ENCODE results near the gene KCNN1.

Gene KCNN1

GRCh38 chr19:17932485-17933338 lies 34.2 kb upstream of the KCNN1 start, which contains the start of gene CCDC124:
TSS of gene CCDC124 (plus strand) at chr19:17933015. CDS start at chr19:17936421, 3,406 bp downstream.
- H3K4me3 ChIP-seq (ENCODE audit: low read depth, low read length), result peak within 1 kb of the TSS; percentile 89
- TF ChIP-seq, protein P1, sequence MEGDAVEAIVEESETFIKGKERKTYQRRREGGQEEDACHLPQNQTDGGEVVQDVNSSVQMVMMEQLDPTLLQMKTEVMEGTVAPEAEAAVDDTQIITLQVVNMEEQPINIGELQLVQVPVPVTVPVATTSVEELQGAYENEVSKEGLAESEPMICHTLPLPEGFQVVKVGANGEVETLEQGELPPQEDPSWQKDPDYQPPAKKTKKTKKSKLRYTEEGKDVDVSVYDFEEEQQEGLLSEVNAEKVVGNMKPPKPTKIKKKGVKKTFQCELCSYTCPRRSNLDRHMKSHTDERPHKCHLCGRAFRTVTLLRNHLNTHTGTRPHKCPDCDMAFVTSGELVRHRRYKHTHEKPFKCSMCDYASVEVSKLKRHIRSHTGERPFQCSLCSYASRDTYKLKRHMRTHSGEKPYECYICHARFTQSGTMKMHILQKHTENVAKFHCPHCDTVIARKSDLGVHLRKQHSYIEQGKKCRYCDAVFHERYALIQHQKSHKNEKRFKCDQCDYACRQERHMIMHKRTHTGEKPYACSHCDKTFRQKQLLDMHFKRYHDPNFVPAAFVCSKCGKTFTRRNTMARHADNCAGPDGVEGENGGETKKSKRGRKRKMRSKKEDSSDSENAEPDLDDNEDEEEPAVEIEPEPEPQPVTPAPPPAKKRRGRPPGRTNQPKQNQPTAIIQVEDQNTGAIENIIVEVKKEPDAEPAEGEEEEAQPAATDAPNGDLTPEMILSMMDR (IDR thresholded peaks at IDR 0.05; ENCODE audit: low read depth, low read length), result peak; percentile 93

DNA sequence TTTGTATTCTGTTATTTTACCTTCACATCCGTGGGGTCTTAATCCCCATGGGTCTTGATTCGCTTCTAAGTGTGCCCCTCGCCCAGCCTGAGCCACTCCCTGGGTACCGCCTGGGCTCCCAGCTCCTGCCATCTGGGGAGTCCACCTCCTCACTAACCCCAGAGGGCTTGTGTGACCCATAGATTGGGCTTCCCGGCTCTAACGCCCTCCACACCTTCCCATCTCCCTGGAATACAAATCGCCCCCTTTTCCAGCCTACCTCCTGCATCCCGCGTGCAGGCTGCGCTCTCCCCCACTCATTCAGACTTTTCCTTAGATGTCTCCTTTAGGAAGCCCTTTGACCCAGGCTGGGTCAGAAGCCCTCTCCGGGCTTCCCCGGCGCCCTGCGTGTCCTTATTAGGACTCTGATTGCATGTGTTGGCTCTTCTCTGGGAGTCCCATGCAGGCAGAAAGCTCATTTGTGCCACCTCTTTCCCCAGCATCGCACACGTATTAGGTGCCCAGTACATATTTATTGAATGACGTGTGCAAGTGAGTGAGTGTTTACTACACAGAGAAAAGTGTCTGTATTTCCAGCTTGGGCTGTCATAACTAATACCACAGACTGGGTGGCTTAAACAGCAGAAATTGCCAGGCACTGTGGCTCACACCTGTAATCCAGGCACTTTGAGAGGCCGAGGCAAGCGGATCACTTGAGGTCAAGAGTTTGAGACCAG lies 33.3 kb upstream of the KCNN1 start:
- peak overlapping the region; percentile 89 for H3K4me3 ChIP-seq (ENCODE audit: low read depth, low read length)
- TF ChIP-seq, protein P1 (IDR thresholded peaks at IDR 0.05; ENCODE audit: low read depth, low read length), result no peak

DNA sequence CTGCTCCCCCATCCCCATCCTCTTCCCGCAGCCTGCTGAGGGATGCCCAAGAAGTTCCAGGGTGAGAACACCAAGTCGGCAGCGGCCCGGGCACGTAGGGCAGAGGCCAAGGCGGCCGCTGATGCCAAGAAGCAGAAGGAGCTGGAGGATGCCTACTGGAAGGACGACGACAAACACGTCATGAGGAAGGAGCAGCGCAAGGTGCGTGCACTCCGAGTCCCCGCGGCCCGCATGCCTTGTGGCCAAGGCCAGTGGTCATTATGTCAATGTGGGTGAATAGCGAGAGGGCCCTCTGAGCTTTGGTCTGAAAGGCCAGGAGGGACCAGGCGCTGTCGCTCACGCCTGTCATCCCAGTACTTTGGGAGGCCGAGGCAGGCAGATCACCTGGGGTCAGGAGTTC lies 30.5 kb upstream of the KCNN1 start:
- TF ChIP-seq, protein P1 (IDR thresholded peaks at IDR 0.05; ENCODE audit: low read depth, low read length), result no peak
- H3K4me3 ChIP-seq (ENCODE audit: low read depth, low read length), result no peak overlapping the region

GRCh38 chr19:17937371-17937900 lies 29.5 kb upstream of the KCNN1 start:
- no peak overlapping the region for H3K4me3 ChIP-seq (ENCODE audit: low read depth, low read length)
- TF ChIP-seq, protein P1 (IDR thresholded peaks at IDR 0.05; ENCODE audit: low read depth, low read length), result no peak

DNA sequence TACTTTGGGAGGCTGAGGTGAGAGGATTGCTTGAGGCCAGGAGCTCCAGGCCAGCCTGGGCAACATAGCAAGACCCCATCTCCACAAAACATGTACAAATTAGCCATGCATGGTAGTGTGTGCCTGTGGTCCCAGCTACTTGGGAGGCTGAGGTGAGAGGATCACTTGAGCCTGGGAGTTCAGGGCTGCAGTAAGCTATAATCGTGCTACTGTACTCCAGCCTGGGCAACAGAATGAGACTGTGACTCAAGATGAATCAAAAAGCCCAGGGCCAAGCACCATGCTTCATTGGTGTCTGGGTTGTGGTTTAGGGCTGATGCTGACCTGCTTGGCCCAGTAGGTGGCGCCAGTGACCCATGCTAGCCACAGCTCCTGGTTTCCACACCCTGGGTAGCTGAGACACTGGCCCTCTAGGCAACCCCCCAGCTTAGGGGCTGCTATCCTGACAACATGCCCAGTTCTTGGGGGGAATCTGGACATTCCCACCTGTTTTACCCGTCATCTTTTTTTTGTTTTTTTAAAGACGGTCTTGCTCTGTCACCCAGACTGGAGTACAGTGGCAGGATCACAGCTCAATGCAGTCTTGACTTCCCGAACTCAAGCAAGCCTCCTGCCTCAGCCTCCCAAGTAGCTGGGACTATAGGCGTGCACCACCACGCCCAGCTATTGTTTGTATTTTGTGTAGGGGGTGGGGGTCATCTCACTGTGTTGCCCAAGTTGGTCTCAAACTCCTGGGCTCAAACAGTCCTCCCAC lies 28.6 kb upstream of the KCNN1 start:
- H3K4me3 ChIP-seq (ENCODE audit: low read depth, low read length), result no peak overlapping the region
- TF ChIP-seq, protein P1 (IDR thresholded peaks at IDR 0.05; ENCODE audit: low read depth, low read length), result peak; percentile 91

GRCh38 chr19:17942181-17942580 lies 24.7 kb upstream of the KCNN1 start:
- TF ChIP-seq, protein P1 (IDR thresholded peaks at IDR 0.05; ENCODE audit: low read depth, low read length), result no peak
- no peak overlapping the region for H3K4me3 ChIP-seq (ENCODE audit: low read depth, low read length)

All from WI38 (cell line).